GM12865 (cell line): ENCODE results near the gene MAMDC2.

Experiments used
- DNase-seq: peaks from one replicate; pipeline ENCODE4 v3.0.0; 2010; ENCODE audit warnings: low read depth
- H3K4me3 ChIP-seq: 2 replicates; pipeline ENCODE4 v1.5.1; 2011; ENCODE audit warnings: mild to moderate bottlenecking, low read depth, low read length, control low read depth
- CTCF ChIP-seq: IDR thresholded peaks from 2 replicates; pipeline ENCODE4 v1.5.1; 2011; ENCODE audit warnings: low read length, control low read depth, low read depth, inconsistent platforms; ENCODE audit not compliant: insufficient read depth; ENCODE audit errors: missing control alignments

The MAMDC2 gene

GRCh38 chr9:70101265-70101664, 57.6 kb downstream of the MAMDC2 start:
- no peak overlapping the region for H3K4me3 ChIP-seq
- TF ChIP-seq CTCF: no peak
- no peak for DNase-seq

GRCh38 chr9:70105147-70105546, 61.5 kb downstream of the MAMDC2 start:
- DNase-seq: no peak
- TF ChIP-seq CTCF: no peak

GRCh38 chr9:70106571-70106970, 62.9 kb downstream of the MAMDC2 start:
- TF ChIP-seq CTCF: no peak
- no peak for DNase-seq
- H3K4me3 ChIP-seq: no peak overlapping the region

More at GRCh38 chr9:70105147-70105546, 61.5 kb downstream of the MAMDC2 start:
- H3K4me3 ChIP-seq: no peak overlapping the region

GRCh38 chr9:70107558-70107957, 63.9 kb downstream of the MAMDC2 start:
- TF ChIP-seq CTCF: no peak
- no peak overlapping the region for H3K4me3 ChIP-seq
- no peak for DNase-seq

GRCh38 chr9:70108181-70108580, 64.5 kb downstream of the MAMDC2 start:
- no peak for TF ChIP-seq CTCF
- no peak for DNase-seq
- H3K4me3 ChIP-seq: no peak overlapping the region

GRCh38 chr9:70110194-70111041, 66.8 kb downstream of the MAMDC2 start:
- peak; percentile 3 for DNase-seq

More at GRCh38 chr9:70110194-70111041, 66.8 kb downstream of the MAMDC2 start:
- no peak overlapping the region for H3K4me3 ChIP-seq
- TF ChIP-seq CTCF: no peak
